Lung (tissue), 12 donors: ENCODE data around the gene DYDC1. TPM values are rescaled to one million over a fixed set of nuclear protein-coding genes. Genes with fewer than 3 reads are reported as not detected.

Experiments
- ATAC-seq: fragments of 200-7000 bp; cut with Tn5 transposase; one replicate; pipeline ENCODE4 v1.9.1; 2020; ENCODE audit warnings: moderate number of reproducible peaks; ENCODE audit not compliant: insufficient read depth, low FRiP score
- DNase-seq, 3 donors: peaks; one replicate each; pipeline ENCODE4 v3.0.0-alpha.2; 2013 to 2017
- H3K27ac ChIP-seq, 2 donors: one replicate each; pipeline ENCODE4 v1.5.1; 2013; ENCODE audit warnings: mild to moderate bottlenecking in 2 of 2, moderate library complexity in 2 of 2, control low read depth in 1 of 2, inconsistent platforms in 1 of 2, low read depth in 1 of 2, low read length in 1 of 2
- H3K27me3 ChIP-seq, 3 donors: one replicate each; pipeline ENCODE4 v1.5.1; 2013; ENCODE audit warnings: low read length in 2 of 3; ENCODE audit not compliant: control insufficient read depth in 3 of 3, insufficient read depth in 3 of 3
- H3K36me3 ChIP-seq, 4 donors: one replicate each; pipeline ENCODE4 v1.5.1; 2013; ENCODE audit warnings: low read length in 4 of 4, mild to moderate bottlenecking in 1 of 4, moderate library complexity in 1 of 4; ENCODE audit not compliant: control insufficient read depth in 4 of 4, insufficient read depth in 4 of 4
- H3K4me1 ChIP-seq, 5 donors: one replicate each; pipeline ENCODE4 v1.5.1; 2013; ENCODE audit warnings: low read length in 5 of 5, mild to moderate bottlenecking in 2 of 5, moderate library complexity in 1 of 5; ENCODE audit not compliant: control insufficient read depth in 5 of 5, insufficient read depth in 5 of 5
- H3K4me3 ChIP-seq: one replicate; pipeline ENCODE4 v1.5.1; 2013; ENCODE audit warnings: mild to moderate bottlenecking, control low read depth, moderate library complexity
- H3K9ac ChIP-seq, 2 donors: one replicate each; pipeline ENCODE4 v1.5.1; 2013; ENCODE audit warnings: low read length in 2 of 2, control low read depth in 1 of 2; ENCODE audit not compliant: insufficient read depth in 1 of 2
- H3K9me3 ChIP-seq, 4 donors: one replicate each; pipeline ENCODE4 v1.5.1; 2013; ENCODE audit warnings: low read length in 3 of 4, mild to moderate bottlenecking in 1 of 4, moderate library complexity in 1 of 4; ENCODE audit not compliant: control insufficient read depth in 4 of 4, insufficient read depth in 3 of 4
- CTCF ChIP-seq: IDR thresholded peaks from 2 replicates; pipeline ENCODE4 v1.5.1; 2012; ENCODE audit warnings: mild to moderate bottlenecking; ENCODE audit errors: control extremely low read depth, extremely low read depth
- WGBS, 2 donors: extraction: QIAGEN DNeasy Blood & Tissue Kit; methylation state at CpG; one replicate each; pipeline ENCODE4 v1.1.7; 2013; 5-methylcytosine and 5-hydroxymethylcytosine counted together
- polyA plus RNA-seq, 2 donors: library from polyadenylated mRNA; stranded (reverse); fragments of 200-250 nt; gene quantifications; one replicate each; pipeline ENCODE4 v1.2.1, GENCODE V29; 2013
- total RNA-seq, 2 donors: library from RNA; depleted of rRNA in 1 of 2; stranded (reverse); fragments of >200 nt in 1 of 2; gene quantifications; one replicate each; pipeline ENCODE4 v1.2.1, GENCODE V29; 2014 to 2021
- donor health status: control.
- donor health status: control.
- donor health status: Bipolar disorder and iron deficiency.
- donor health status: healthy.
- donor health status: DM: yes; HTN: yes; CAD: no.

Gene DYDC1
- total and polyA plus RNA-seq, 4 donors: 1.5 to 2.4 (median 2.0) TPM

- DNase-seq (no peak), ATAC-seq (no peak)
- Histone ChIP-seq H3K27me3 (peaks cover 0 to 3% (median 0%) of the 10 kb centered on the region in 3 donors), H3K9ac (no peak overlapping the region), H3K27ac (no peak overlapping the region), H3K4me1 (no peaks in the 10 kb centered on the region), H3K4me3 (no peak overlapping the region), H3K36me3 (no peaks in the 10 kb centered on the region), H3K9me3 (no peaks in the 10 kb centered on the region)
- WGBS, 2 donors: 76 to 87% methylated on average over 2 of the region's 2 CpGs
- TF ChIP-seq CTCF: no peak
These were observed 34.4 kb downstream of the DYDC1 start for GRCh38 chr10:80322158-80322557.

- no peaks in the 10 kb centered on the region for H3K4me1 ChIP-seq
- H3K9me3 ChIP-seq: no peaks in the 10 kb centered on the region
- no peak for DNase-seq
- H3K27me3 ChIP-seq: peaks cover 0 to 3% (median 0%) of the 10 kb centered on the region in 3 donors
- TF ChIP-seq CTCF: no peak
- no peak overlapping the region for H3K4me3 ChIP-seq
- WGBS, 2 donors: 80 to 90% methylated on average over 5 of the region's 5 CpGs
- H3K9ac ChIP-seq: no peak overlapping the region
- no peaks in the 10 kb centered on the region for H3K36me3 ChIP-seq
- no peak for ATAC-seq
- H3K27ac ChIP-seq: no peak overlapping the region
These were observed 35.4 kb downstream of the DYDC1 start for GRCh38 chr10:80321183-80321582.

GRCh38 chr10:80320377-80320776, 36.2 kb downstream of the DYDC1 start:
- Histone ChIP-seq H3K36me3 (no peaks in the 10 kb centered on the region), H3K4me3 (no peak overlapping the region), H3K9ac (no peak overlapping the region), H3K9me3 (peaks cover 0 to 2% (median 0%) of the 10 kb centered on the region in 4 donors), H3K27ac (no peak overlapping the region), H3K27me3 (peaks cover 0 to 3% (median 0%) of the 10 kb centered on the region in 3 donors), H3K4me1 (no peaks in the 10 kb centered on the region)
- no peak for TF ChIP-seq CTCF
- ATAC-seq: no peak
- no peak for DNase-seq

GRCh38 chr10:80319725-80320290, 36.7 kb downstream of the DYDC1 start:
- Histone ChIP-seq H3K27me3 (peaks cover 0 to 3% (median 0%) of the 10 kb centered on the region in 3 donors), H3K4me1 (no peaks in the 10 kb centered on the region), H3K9me3 (peaks cover 0 to 4% (median 0%) of the 10 kb centered on the region in 4 donors), H3K9ac (no peak overlapping the region), H3K36me3 (no peaks in the 10 kb centered on the region), H3K4me3 (no peak overlapping the region), H3K27ac (no peak overlapping the region)
- ATAC-seq (no peak), DNase-seq (no peak)
- TF ChIP-seq CTCF: no peak
- 95 to 98% methylated on average over 2 of the region's 2 CpGs for WGBS, 2 donors
